GM12891 (cell line): Measurements from ENCODE around the gene HSD17B2.

Source experiments
- POLR2A ChIP-seq: IDR thresholded peaks from 2 replicates; pipeline ENCODE4 v1.6.1; 2011; ENCODE audit warnings: low read depth, low read length, control low read depth
- POLR2AphosphoS5 ChIP-seq: IDR thresholded peaks from 2 replicates; pipeline ENCODE4 v1.6.1; 2011; ENCODE audit warnings: low read depth, low read length, control low read depth
- POU2F2 ChIP-seq: IDR thresholded peaks from 2 replicates; pipeline ENCODE4 v1.6.1; 2011; ENCODE audit warnings: low read depth, mild to moderate bottlenecking, control low read depth, low read length, moderate library complexity
- TAF1 ChIP-seq: IDR thresholded peaks from 2 replicates; pipeline ENCODE4 v1.6.1; 2011; ENCODE audit warnings: low read depth, low read length, control low read depth

DNA sequence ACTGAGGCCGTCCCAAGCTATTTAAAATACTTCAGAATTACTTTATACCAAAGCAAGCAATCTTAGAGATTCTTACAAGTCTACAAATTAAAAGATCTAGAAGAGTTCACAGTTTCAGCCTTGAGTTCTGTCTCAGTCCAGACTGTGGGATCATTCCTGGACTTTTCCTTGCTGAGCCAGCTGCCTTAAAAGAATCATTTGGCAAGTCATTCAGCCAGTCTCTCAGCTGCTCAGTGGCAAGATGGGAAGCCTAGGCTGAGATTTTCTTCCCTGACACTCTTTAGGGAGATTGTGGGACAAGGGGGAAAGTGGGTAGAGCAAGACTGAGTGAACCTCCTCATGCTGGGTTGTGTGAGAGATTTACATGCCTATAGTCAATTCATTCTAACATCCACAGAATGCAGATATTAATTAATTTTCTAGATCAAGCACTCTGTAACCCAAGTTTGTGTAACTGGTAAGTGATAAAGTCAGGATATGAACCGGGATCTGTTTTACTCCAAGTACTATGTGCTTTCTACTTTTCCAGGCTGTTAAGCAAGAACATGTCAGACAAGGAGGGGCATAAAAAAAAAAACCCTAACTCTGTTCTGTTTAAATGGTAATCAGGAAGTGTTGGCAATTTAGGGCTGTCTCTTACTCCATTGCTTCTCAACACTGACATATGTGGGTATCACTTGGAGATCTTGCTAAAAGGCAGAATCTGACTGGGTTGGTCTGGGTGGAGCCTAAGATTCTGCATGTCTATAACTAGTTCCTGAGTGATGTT is 50.1 kb downstream of the HSD17B2 start:
- TF ChIP-seq POLR2A (no peak), TAF1 (no peak), POLR2AphosphoS5 (no peak), POU2F2 (no peak)
